ENCODE measurements around the gene NALCN.

GRCh38 chr13:101018720-101019119 is 397.6 kb downstream of the NALCN start:
- no peak for TF ChIP-seq CTCF (IDR thresholded peaks at IDR 0.05; ENCODE audit: insufficient read depth, low read length, poor library complexity, severe bottlenecking)
- TF ChIP-seq EZH2phosphoT487 (conservative IDR thresholded peaks at IDR 0.05; ENCODE audit: low read length) = no peak

Data from SU-DHL-6 (cell line).